OCI-LY3 (cell line): ENCODE results near the gene DYRK1A.

Experiments
- H2AFZ ChIP-seq: fragments of 200-600, 300-600 bp; shearing (Covaris generic); 2 replicates; pipeline ENCODE4 v1.6.0; 2014; ENCODE audit warnings: antibody characterized with exemption, low read depth, low read length
- H3K27ac ChIP-seq: fragments of 200-600, 300-600 bp; sonication (generic); 2 replicates; pipeline ENCODE4 v1.5.1; 2014; ENCODE audit warnings: mild to moderate bottlenecking, low read length, moderate library complexity, mixed read lengths
- H3K27me3 ChIP-seq: fragments of 200-600, 300-600 bp; sonication (generic); 2 replicates; pipeline ENCODE4 v1.6.1; 2014; ENCODE audit warnings: low read depth, low read length, mixed read lengths
- H3K36me3 ChIP-seq: fragments of 200-600, 300-600 bp; sonication (generic); replicated peaks from 2 replicates; pipeline ENCODE3; 2014; ENCODE audit warnings: low read depth, low read length, mixed read lengths
- H3K4me1 ChIP-seq: fragments of 300-600, 200-600 bp; sonication (generic); 2 replicates; pipeline ENCODE4 v1.6.1; 2014; ENCODE audit warnings: low read length, mixed read lengths
- H3K4me2 ChIP-seq: fragments of 200-600, 300-600 bp; sonication (generic); 2 replicates; pipeline ENCODE4 v1.6.1; 2014; ENCODE audit warnings: low read length, mixed read lengths
- H3K4me3 ChIP-seq: fragments of 300-600, 200-600 bp; sonication (generic); 2 replicates; pipeline ENCODE4 v1.5.1; 2014; ENCODE audit warnings: antibody characterized with exemption, mild to moderate bottlenecking, low read length, moderate library complexity
- H3K79me2 ChIP-seq: fragments of 300-600, 200-600 bp; shearing (Covaris generic); 2 replicates; pipeline ENCODE4 v1.6.1; 2014; ENCODE audit warnings: mild to moderate bottlenecking, low read length, mixed read lengths
- H3K9ac ChIP-seq: fragments of 300-600, 200-600 bp; shearing (Covaris generic); 2 replicates; pipeline ENCODE4 v1.6.0; 2014; ENCODE audit warnings: mild to moderate bottlenecking, low read length, moderate library complexity
- H3K9me3 ChIP-seq: fragments of 200-600, 300-600 bp; shearing (Covaris generic); 2 replicates; pipeline ENCODE4 v1.6.1; 2014; ENCODE audit warnings: low read length, mixed read lengths; ENCODE audit not compliant: insufficient read depth
- H4K20me1 ChIP-seq: fragments of 200-600, 300-600 bp; sonication (generic); 2 replicates; pipeline ENCODE4 v1.6.1; 2016; ENCODE audit warnings: low read length, mixed read lengths; ENCODE audit not compliant: insufficient read depth
- CTCF ChIP-seq: fragments of 200-600, 300-600 bp; sonication (generic); IDR thresholded peaks from 2 replicates; pipeline ENCODE4 v1.5.1; 2014; ENCODE audit warnings: antibody characterized with exemption, low read length, low read depth
- EZH2phosphoT487 ChIP-seq: fragments of 200-600 bp; shearing (Covaris generic); IDR thresholded peaks from 2 replicates; pipeline ENCODE4 v1.6.1; 2018; ENCODE audit warnings: antibody characterized with exemption, mixed run types, low read depth

The DYRK1A gene

DNA sequence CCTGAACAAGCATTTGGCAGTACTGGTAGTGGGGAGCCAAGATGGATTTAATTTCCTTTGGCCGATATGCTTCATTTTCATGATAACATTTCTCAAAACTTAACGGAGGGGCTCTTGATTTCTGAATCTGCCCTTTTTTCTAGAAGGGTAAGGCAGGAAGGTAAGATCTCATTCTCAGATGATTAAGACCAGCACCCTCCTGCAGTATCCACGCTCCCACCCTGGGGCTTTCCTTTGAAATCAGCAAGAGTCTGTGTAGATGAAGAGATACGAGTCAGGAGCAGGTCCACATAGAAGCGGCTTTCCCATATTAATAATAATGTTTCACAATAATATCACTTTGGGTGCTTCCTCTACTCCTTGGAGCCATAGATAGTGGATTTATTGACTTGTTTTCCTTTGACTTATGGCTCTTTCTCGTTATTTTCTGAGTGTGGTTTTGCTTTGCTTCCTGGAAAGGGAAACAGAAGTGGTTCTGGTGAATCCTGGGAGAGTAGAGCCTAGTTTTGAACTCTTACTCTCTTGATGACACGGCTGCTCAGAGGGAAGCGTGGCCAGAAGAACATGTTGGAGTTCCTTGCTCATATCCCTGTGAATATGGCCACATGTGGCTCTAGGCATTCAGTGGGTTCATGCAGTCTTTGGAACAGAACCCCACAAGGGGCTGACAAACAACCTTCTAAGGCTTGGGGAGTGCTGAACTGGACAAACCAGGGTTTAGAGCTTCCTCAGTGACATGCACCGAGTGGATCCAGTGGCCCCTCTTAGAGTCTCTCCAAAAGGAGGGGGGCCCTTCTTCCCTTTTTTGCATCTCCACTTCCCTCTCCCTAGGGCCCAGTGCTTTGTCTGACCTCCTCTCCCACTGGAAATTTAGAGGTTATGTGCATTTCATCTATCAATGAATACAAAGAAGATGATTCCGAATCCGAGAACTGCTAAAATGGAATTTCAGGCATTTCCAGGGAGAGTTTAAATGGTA, 195.7 kb downstream of the DYRK1A start:
- Histone ChIP-seq H4K20me1 (no peaks in the 10 kb centered on the region), H3K9me3 (no peaks in the 10 kb centered on the region), H3K27me3 (0 out of 2 replicates have a peak, but pooled peaks cover 8% of the 10 kb centered on the region), H3K4me2 (no peak overlapping the region), H3K4me3 (no peak overlapping the region), H3K9ac (no peak overlapping the region), H2AFZ (no peak overlapping the region), H3K27ac (no peak overlapping the region), H3K4me1 (peaks cover 6% of the 10 kb centered on the region), H3K36me3 (no peaks in the 10 kb centered on the region), H3K79me2 (no peaks in the 10 kb centered on the region)
- no peak for TF ChIP-seq EZH2phosphoT487
- TF ChIP-seq CTCF, result no peak

- H3K27ac ChIP-seq, result no peak overlapping the region
- H3K9me3 ChIP-seq, result no peaks in the 10 kb centered on the region
- H3K4me3 ChIP-seq, result no peak overlapping the region
- H2AFZ ChIP-seq, result no peak overlapping the region
- TF ChIP-seq EZH2phosphoT487, result no peak
- TF ChIP-seq CTCF, result no peak
- no peaks in the 10 kb centered on the region for H3K4me1 ChIP-seq
- H3K79me2 ChIP-seq, result no peaks in the 10 kb centered on the region
- H3K4me2 ChIP-seq, result no peak overlapping the region
- H4K20me1 ChIP-seq, result no peaks in the 10 kb centered on the region
- H3K36me3 ChIP-seq, result no peaks in the 10 kb centered on the region
- no peak overlapping the region for H3K9ac ChIP-seq
- 0 out of 2 replicates have a peak, but pooled peaks cover 8% of the 10 kb centered on the region for H3K27me3 ChIP-seq
Observed at GRCh38 chr21:37562920-37563640, 196.5 kb downstream of the DYRK1A start.

- no peaks in the 10 kb centered on the region for H4K20me1 ChIP-seq
Observed at GRCh38 chr21:37563641-37564340, 197.2 kb downstream of the DYRK1A start.

More at GRCh38 chr21:37563641-37564340, 197.2 kb downstream of the DYRK1A start:
- Histone ChIP-seq H2AFZ (no peak overlapping the region), H3K4me3 (no peak overlapping the region), H3K9me3 (no peaks in the 10 kb centered on the region), H3K79me2 (no peaks in the 10 kb centered on the region), H3K9ac (no peak overlapping the region), H3K36me3 (no peaks in the 10 kb centered on the region), H3K27me3 (0 out of 2 replicates have a peak, but pooled peaks cover under 1% of the 10 kb centered on the region), H3K4me2 (peak overlapping the region; percentile 41; the same call in 1 of the 2 replicates), H3K4me1 (no peaks in the 10 kb centered on the region), H3K27ac (no peak overlapping the region)
- TF ChIP-seq EZH2phosphoT487 (no peak), CTCF (no peak)
